Endothelial cell of umbilical vein (primary cell): ENCODE data around the gene CHST3.

Source experiments
- EZH2 ChIP-seq: IDR thresholded peaks from 2 replicates; pipeline ENCODE4 v1.6.1; 2012; ENCODE audit warnings: borderline replicate concordance, low read depth, mild to moderate bottlenecking, moderate library complexity, low read length, inconsistent platforms; ENCODE audit not compliant: severe bottlenecking
- GATA2 ChIP-seq: IDR thresholded peaks from 2 replicates; pipeline ENCODE4 v1.7.0; 2011; ENCODE audit warnings: low read depth, mild to moderate bottlenecking, moderate library complexity, mixed read lengths, low read length; ENCODE audit not compliant: insufficient read length, insufficient read depth
- JUN ChIP-seq: IDR thresholded peaks from 2 replicates; pipeline ENCODE4 v1.6.1; 2011; ENCODE audit warnings: borderline replicate concordance, low read depth; ENCODE audit not compliant: insufficient read length, insufficient read depth
- POLR2A ChIP-seq: IDR thresholded peaks from 2 replicates; pipeline ENCODE4 v1.6.1; 2012; ENCODE audit warnings: low read depth, mild to moderate bottlenecking, control low read depth, low read length
- POLR2AphosphoS5 ChIP-seq: IDR thresholded peaks from 2 replicates; pipeline ENCODE4 v1.6.1; 2012; ENCODE audit warnings: low read depth, mild to moderate bottlenecking, control low read depth, low read length, moderate library complexity; ENCODE audit not compliant: insufficient read depth
- TF ChIP-seq, protein P1 (sequence below), 2 donors: IDR thresholded peaks; 1 replicate in 1 of 2; 2 replicates in 1 of 2; pipeline ENCODE4 v1.5.1; 2011; ENCODE audit warnings: low read length in 2 of 2, mild to moderate bottlenecking in 2 of 2, moderate library complexity in 2 of 2, control low read depth in 1 of 2, inconsistent platforms in 1 of 2, low read depth in 1 of 2; ENCODE audit not compliant: insufficient read depth in 1 of 2; ENCODE audit errors: extremely low read depth in 1 of 2
- TF ChIP-seq, protein P2 (sequence below): IDR thresholded peaks from 2 replicates; pipeline ENCODE4 v1.6.1; 2011; ENCODE audit not compliant: insufficient read depth, insufficient read length

DNA sequence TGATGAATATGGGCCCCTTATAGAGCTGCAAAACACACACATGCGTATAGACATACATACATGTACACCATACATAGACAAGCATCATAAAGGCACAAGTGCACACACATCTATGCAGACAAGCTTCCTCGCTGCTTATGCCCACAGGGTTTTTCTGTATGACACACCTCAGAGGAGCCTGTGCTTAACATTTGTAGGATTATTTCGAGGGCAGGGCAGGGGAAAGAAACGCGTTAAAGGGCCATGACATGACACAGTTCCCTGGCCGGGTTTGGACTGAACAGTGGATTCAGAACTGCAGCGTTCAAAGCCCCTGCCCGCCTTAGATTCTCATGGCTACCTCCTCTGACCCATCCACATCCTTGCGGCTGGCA, 44.8 kb downstream of the CHST3 start:
- TF ChIP-seq, protein P1, sequence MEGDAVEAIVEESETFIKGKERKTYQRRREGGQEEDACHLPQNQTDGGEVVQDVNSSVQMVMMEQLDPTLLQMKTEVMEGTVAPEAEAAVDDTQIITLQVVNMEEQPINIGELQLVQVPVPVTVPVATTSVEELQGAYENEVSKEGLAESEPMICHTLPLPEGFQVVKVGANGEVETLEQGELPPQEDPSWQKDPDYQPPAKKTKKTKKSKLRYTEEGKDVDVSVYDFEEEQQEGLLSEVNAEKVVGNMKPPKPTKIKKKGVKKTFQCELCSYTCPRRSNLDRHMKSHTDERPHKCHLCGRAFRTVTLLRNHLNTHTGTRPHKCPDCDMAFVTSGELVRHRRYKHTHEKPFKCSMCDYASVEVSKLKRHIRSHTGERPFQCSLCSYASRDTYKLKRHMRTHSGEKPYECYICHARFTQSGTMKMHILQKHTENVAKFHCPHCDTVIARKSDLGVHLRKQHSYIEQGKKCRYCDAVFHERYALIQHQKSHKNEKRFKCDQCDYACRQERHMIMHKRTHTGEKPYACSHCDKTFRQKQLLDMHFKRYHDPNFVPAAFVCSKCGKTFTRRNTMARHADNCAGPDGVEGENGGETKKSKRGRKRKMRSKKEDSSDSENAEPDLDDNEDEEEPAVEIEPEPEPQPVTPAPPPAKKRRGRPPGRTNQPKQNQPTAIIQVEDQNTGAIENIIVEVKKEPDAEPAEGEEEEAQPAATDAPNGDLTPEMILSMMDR (IDR thresholded peaks at IDR 0.05; ENCODE audit: extremely low read depth in 1 of 2, insufficient read depth in 1 of 2, low read depth in 1 of 2, low read length in 2 of 2), result no peak
- no peak for TF ChIP-seq EZH2
- TF ChIP-seq POLR2A, result no peak
- TF ChIP-seq, protein P2, sequence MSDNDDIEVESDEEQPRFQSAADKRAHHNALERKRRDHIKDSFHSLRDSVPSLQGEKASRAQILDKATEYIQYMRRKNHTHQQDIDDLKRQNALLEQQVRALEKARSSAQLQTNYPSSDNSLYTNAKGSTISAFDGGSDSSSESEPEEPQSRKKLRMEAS, result no peak
- no peak for TF ChIP-seq POLR2AphosphoS5
- TF ChIP-seq JUN, result no peak
- no peak for TF ChIP-seq GATA2
